B cell (primary cell): ENCODE measurements around the gene BTAF1.

ENCODE experiments used
- CTCF ChIP-seq: fragments of 200-600 bp; IDR thresholded peaks from one replicate; pipeline ENCODE4 v1.8.0; 2022; ENCODE audit warnings: antibody characterized with exemption, mild to moderate bottlenecking
- EZH2 ChIP-seq: IDR thresholded peaks from 2 replicates; pipeline ENCODE4 v1.6.1; 2012; ENCODE audit warnings: borderline replicate concordance, low read depth, mild to moderate bottlenecking, moderate library complexity, low read length; ENCODE audit not compliant: insufficient read depth, poor library complexity, severe bottlenecking

- TF ChIP-seq CTCF (no peak), EZH2 (no peak)
Observed at GRCh38 chr10:91883549-91884444, 39.8 kb upstream of the BTAF1 start.
